ENCODE results near the gene PTPRQ. TPM values are rescaled to one million over a fixed set of nuclear protein-coding genes. Genes with fewer than 3 reads are reported as not detected.

PTPRQ gene
- total RNA-seq, 2 donors from 2014 or later = 1.9 to 7.4 TPM

DNA sequence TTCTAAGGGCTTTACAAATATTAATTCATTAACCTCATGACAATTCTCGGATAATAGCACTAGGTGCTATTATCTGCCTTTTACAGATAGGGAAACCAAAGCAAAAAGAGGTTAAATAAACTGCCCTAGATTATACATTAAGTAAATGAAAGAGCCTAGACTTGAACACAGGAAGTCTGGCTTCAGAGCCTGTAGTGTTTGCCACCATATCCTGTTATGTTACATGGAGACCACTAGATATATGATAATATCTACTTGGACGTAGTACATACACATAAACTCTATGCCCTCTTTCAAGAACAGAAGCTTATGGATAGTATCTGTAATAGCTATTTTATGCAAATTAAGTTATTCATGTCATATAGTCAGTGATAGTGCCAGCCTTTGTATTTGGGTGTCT is 246.5 kb downstream of the PTPRQ start:
- intact Hi-C loops (cut with DNase I) = no loop called here
- TF ChIP-seq POLR2A (IDR thresholded peaks at IDR 0.05) (no peak), CTCF (IDR thresholded peaks at IDR 0.05) (no peak), POLR2AphosphoS5 (IDR thresholded peaks at IDR 0.05) (no peak)
- no peak for DNase-seq (ENCODE audit: low spot score)
- no peak overlapping the region for H3K4me3 ChIP-seq
- no peak overlapping the region for H3K27ac ChIP-seq
- H3K27me3 ChIP-seq (replicated peaks; ENCODE audit: insufficient read depth) = no peaks in the 10 kb centered on the region
- WGBS = 73% methylated on average over 2 of the region's 2 CpGs
- no peaks in the 10 kb centered on the region for H3K4me1 ChIP-seq (replicated peaks)
- no peaks in the 10 kb centered on the region for H3K36me3 ChIP-seq
- H3K9me3 ChIP-seq = no peaks in the 10 kb centered on the region

GRCh38 chr12:80692114-80692513 is 248.1 kb downstream of the PTPRQ start:
- intact Hi-C loops (cut with DNase I) = no loop called here
- H3K4me1 ChIP-seq (replicated peaks) = no peaks in the 10 kb centered on the region
- H3K9me3 ChIP-seq = no peaks in the 10 kb centered on the region
- H3K4me3 ChIP-seq = no peak overlapping the region
- no peaks in the 10 kb centered on the region for H3K36me3 ChIP-seq
- no peak for DNase-seq (ENCODE audit: low spot score)
- no peaks in the 10 kb centered on the region for H3K27me3 ChIP-seq (replicated peaks; ENCODE audit: insufficient read depth)
- no peak for TF ChIP-seq POLR2AphosphoS5 (IDR thresholded peaks at IDR 0.05)
- no peak for TF ChIP-seq POLR2A (IDR thresholded peaks at IDR 0.05)
- TF ChIP-seq CTCF (IDR thresholded peaks at IDR 0.05) = no peak
- 88% methylated on average over 1 of the region's 1 CpG for WGBS
- no peak overlapping the region for H3K27ac ChIP-seq

GRCh38 chr12:80697270-80697887 is 253.3 kb downstream of the PTPRQ start:
- Histone ChIP-seq H3K9me3 (no peaks in the 10 kb centered on the region), H3K27me3 (replicated peaks; ENCODE audit: insufficient read depth) (no peaks in the 10 kb centered on the region), H3K4me3 (no peak overlapping the region), H3K27ac (no peak overlapping the region), H3K36me3 (no peaks in the 10 kb centered on the region), H3K4me1 (replicated peaks) (no peaks in the 10 kb centered on the region)
- DNase-seq (ENCODE audit: low spot score) = no peak
- WGBS = 73% methylated on average over 2 of the region's 2 CpGs
- TF ChIP-seq POLR2AphosphoS5 (IDR thresholded peaks at IDR 0.05) (no peak), POLR2A (IDR thresholded peaks at IDR 0.05) (no peak), CTCF (IDR thresholded peaks at IDR 0.05) (no peak)
- intact Hi-C loops (cut with DNase I) = no loop called here

DNA sequence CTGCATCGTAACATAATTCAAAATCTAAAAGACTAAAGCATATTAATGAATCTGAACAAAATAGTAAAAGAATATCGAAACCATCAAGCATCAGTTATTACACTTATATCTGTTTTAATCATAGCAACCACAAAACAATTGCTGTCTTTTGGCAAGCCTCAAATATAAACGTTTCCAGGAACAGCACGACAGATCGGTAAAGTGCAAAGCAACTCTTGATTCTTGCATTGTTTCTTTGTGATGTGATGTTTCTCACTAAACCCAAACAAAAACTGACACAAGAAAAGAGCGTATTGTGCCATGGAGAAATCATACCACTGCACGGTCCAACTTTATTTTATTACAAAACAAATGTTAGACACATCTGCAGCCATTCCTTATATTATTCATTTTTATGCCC is 254.2 kb downstream of the PTPRQ start:
- DNase-seq (ENCODE audit: low spot score) = no peak
- Histone ChIP-seq H3K9me3 (no peaks in the 10 kb centered on the region), H3K27ac (no peak overlapping the region), H3K4me1 (replicated peaks) (no peaks in the 10 kb centered on the region), H3K36me3 (no peaks in the 10 kb centered on the region), H3K4me3 (no peak overlapping the region), H3K27me3 (replicated peaks; ENCODE audit: insufficient read depth) (no peaks in the 10 kb centered on the region)
- intact Hi-C loops (cut with DNase I) = no loop called here
- 68% methylated on average over 7 of the region's 7 CpGs for WGBS
- TF ChIP-seq POLR2A (IDR thresholded peaks at IDR 0.05) = no peak

- H3K27ac ChIP-seq = no peak overlapping the region
- H3K4me3 ChIP-seq = no peak overlapping the region
- DNase-seq (ENCODE audit: low spot score) = no peak
- intact Hi-C loops (cut with DNase I) = no loop called here
- no peaks in the 10 kb centered on the region for H3K9me3 ChIP-seq
- no peaks in the 10 kb centered on the region for H3K27me3 ChIP-seq (replicated peaks; ENCODE audit: insufficient read depth)
- no peaks in the 10 kb centered on the region for H3K36me3 ChIP-seq
- 77% methylated on average over 7 of the region's 7 CpGs for WGBS
- H3K4me1 ChIP-seq (replicated peaks) = no peaks in the 10 kb centered on the region
- TF ChIP-seq POLR2A (IDR thresholded peaks at IDR 0.05) = no peak
- TF ChIP-seq CTCF (IDR thresholded peaks at IDR 0.05) = no peak
- TF ChIP-seq POLR2AphosphoS5 (IDR thresholded peaks at IDR 0.05) = no peak
These were observed 255.0 kb downstream of the PTPRQ start for GRCh38 chr12:80698847-80699542.

All from prostate gland (tissue), 2 donors.